Measurements from ENCODE around the gene GRIA4. TPM values are rescaled to one million over a fixed set of nuclear protein-coding genes. Genes with fewer than 3 reads are reported as not detected.

Gene GRIA4
- total and polyA plus RNA-seq, 2 of the 13 experiments (the other 11 are each of a cell fraction or from before 2014, with no cell fraction given), result not detected

GRCh38 chr11:105589346-105589745 lies 20.5 kb upstream of the GRIA4 start:
- ATAC-seq (no peak), FAIRE-seq (no peak), DNase-seq (ENCODE audit: low spot score) (no peak)
- no peaks in the 10 kb centered on the region for H3K27me3 ChIP-seq (ENCODE audit: control insufficient read depth in 1 of 2, insufficient read depth in 2 of 2, low read length in 2 of 2)
- in situ Hi-C loops (cut with HindIII; ENCODE audit: extremely low pct_ligation_motif_present, low pct_unique_long_range_greater_than_20kb), result no loop called here
- H3K4me3 ChIP-seq (replicated peaks in 1 of 3; ENCODE audit: insufficient read depth in 1 of 3, low read depth in 2 of 3, low read length in 3 of 3), result no peak overlapping the region
- no TSS peak for BruUV-seq (replicated peaks)
- H3K4me2 ChIP-seq (ENCODE audit: low read depth, low read length), result no peak overlapping the region
- no peaks in the 10 kb centered on the region for H4K20me1 ChIP-seq (ENCODE audit: insufficient read depth, low read length)
- intact Hi-C loops (cut with micrococcal nuclease; ENCODE audit: unreplicated experiment), result no loop called here
- WGBS (ENCODE audit: low lambda C conversion rate), result 16% methylated on average over 4 of the region's 4 CpGs
- no peak overlapping the region for H3K9ac ChIP-seq (ENCODE audit: insufficient read depth, low read depth, low read length)
- TF ChIP-seq MAFF (IDR thresholded peaks at IDR 0.05; ENCODE audit: low read depth, low read length) (peak; percentile 24; the same call in 1 of the 2 replicates), ATF6 (CRISPR knock-in tag; conservative IDR thresholded peaks at IDR 0.05) (no peak), POLR2A (IDR thresholded peaks at IDR 0.05; ENCODE audit: insufficient read depth in 1 of 2, low read depth in 2 of 2, low read length in 2 of 2) (no peak), MAFK (conservative IDR thresholded peaks at IDR 0.05 in 1 of 2, IDR thresholded peaks at IDR 0.05 in 1 of 2; ENCODE audit: low read length in 2 of 2) (no peak), ZNF264 (CRISPR knock-in tag; IDR thresholded peaks at IDR 0.05) (no peak)
- no peaks in the 10 kb centered on the region for H3K9me3 ChIP-seq (ENCODE audit: low read length)
- no peaks in the 10 kb centered on the region for H3K36me3 ChIP-seq (replicated peaks in 1 of 2; ENCODE audit: control insufficient read depth in 1 of 2, insufficient read depth in 2 of 2, low read length in 2 of 2)
- ChIA-PET CTCF (ENCODE audit: low intra/inter-chr PET ratio, low total read pairs) (no interaction called here), POLR2A (no interaction called here)
- no peaks in the 10 kb centered on the region for H3K79me2 ChIP-seq (ENCODE audit: insufficient read depth, low read length)
- H3K27ac ChIP-seq (ENCODE audit: extremely low read length, insufficient read depth, low read length), result no peak overlapping the region
- no peaks in the 10 kb centered on the region for H3K4me1 ChIP-seq (ENCODE audit: insufficient read depth, low read length)
- no peak overlapping the region for H2AFZ ChIP-seq (ENCODE audit: low read length)

GRCh38 chr11:105592035-105592434 lies 17.8 kb upstream of the GRIA4 start:
- H3K27me3 ChIP-seq (ENCODE audit: control insufficient read depth in 1 of 2, insufficient read depth in 2 of 2, low read length in 2 of 2), result no peaks in the 10 kb centered on the region
- no peaks in the 10 kb centered on the region for H3K9me3 ChIP-seq (ENCODE audit: low read length)
- no peaks in the 10 kb centered on the region for H4K20me1 ChIP-seq (ENCODE audit: insufficient read depth, low read length)
- WGBS (ENCODE audit: low lambda C conversion rate), result 53% methylated on average over 5 of the region's 5 CpGs
- TF ChIP-seq CC2D1A (CRISPR knock-in tag; IDR thresholded peaks at IDR 0.05) (no peak), MXI1 (IDR thresholded peaks at IDR 0.05; ENCODE audit: borderline replicate concordance, low read depth, low read length) (no peak), ZNF530 (CRISPR knock-in tag; IDR thresholded peaks at IDR 0.05; ENCODE audit: low read depth) (no peak), PCBP1 (IDR thresholded peaks at IDR 0.05; ENCODE audit: borderline replicate concordance, low read depth, low read length) (no peak), KAT7 (CRISPR knock-in tag; IDR thresholded peaks at IDR 0.05; ENCODE audit: borderline replicate concordance) (no peak), KLF6 (CRISPR knock-in tag; IDR thresholded peaks at IDR 0.05) (no peak), TBL1XR1 (IDR thresholded peaks at IDR 0.05; ENCODE audit: borderline replicate concordance, low read length, partially characterized antibody) (no peak), KLF16 (CRISPR knock-in tag; IDR thresholded peaks at IDR 0.05) (no peak), ZNF547 (CRISPR knock-in tag; IDR thresholded peaks at IDR 0.05) (no peak), JUN (CRISPR knock-in tag; IDR thresholded peaks at IDR 0.05) (no peak), ZFP90 (CRISPR knock-in tag; IDR thresholded peaks at IDR 0.05; ENCODE audit: borderline replicate concordance) (no peak), ZBTB42 (CRISPR knock-in tag; IDR thresholded peaks at IDR 0.05) (no peak), ZNF766 (CRISPR knock-in tag; IDR thresholded peaks at IDR 0.05; ENCODE audit: borderline replicate concordance) (no peak), TMF1 (CRISPR knock-in tag; IDR thresholded peaks at IDR 0.05; ENCODE audit: low read depth) (no peak)
- no peaks in the 10 kb centered on the region for H3K36me3 ChIP-seq (replicated peaks in 1 of 2; ENCODE audit: control insufficient read depth in 1 of 2, insufficient read depth in 2 of 2, low read length in 2 of 2)
- intact Hi-C loops (cut with micrococcal nuclease; ENCODE audit: unreplicated experiment) (no loop called here), in situ Hi-C loops (cut with HindIII; ENCODE audit: extremely low pct_ligation_motif_present, low pct_unique_long_range_greater_than_20kb) (no loop called here)
- DNase-seq (ENCODE audit: low spot score), result no peak
- no peak overlapping the region for H3K9ac ChIP-seq (ENCODE audit: insufficient read depth, low read depth, low read length)
- H3K79me2 ChIP-seq (ENCODE audit: insufficient read depth, low read length), result no peaks in the 10 kb centered on the region
- H3K4me2 ChIP-seq (ENCODE audit: low read depth, low read length), result no peak overlapping the region
- no peak overlapping the region for H3K4me3 ChIP-seq (replicated peaks in 1 of 3; ENCODE audit: insufficient read depth in 1 of 3, low read depth in 2 of 3, low read length in 3 of 3)
- ATAC-seq, result no peak
- no peaks in the 10 kb centered on the region for H3K4me1 ChIP-seq (ENCODE audit: insufficient read depth, low read length)
- no peak overlapping the region for H3K27ac ChIP-seq (ENCODE audit: extremely low read length, insufficient read depth, low read length)
- ChIA-PET CTCF (ENCODE audit: low intra/inter-chr PET ratio, low total read pairs) (no interaction called here), POLR2A (no interaction called here)
- no peak overlapping the region for H2AFZ ChIP-seq (ENCODE audit: low read length)
- no TSS peak for BruUV-seq (replicated peaks)
- no peak for FAIRE-seq
